GM06990 (cell line): ENCODE data around the gene SLAIN1.

Experiments
- DNase-seq: peaks from one replicate; pipeline ENCODE4 v3.0.0-alpha.2; 2011; ENCODE audit not compliant: insufficient read length; ENCODE audit errors: extremely low read depth
- H3K27me3 ChIP-seq: replicated peaks from 2 replicates; pipeline ENCODE4 v1.6.0; 2011; ENCODE audit warnings: low read length; ENCODE audit not compliant: control insufficient read depth, insufficient read depth
- H3K36me3 ChIP-seq: 2 replicates; pipeline ENCODE4 v1.5.1; 2011; ENCODE audit warnings: low read length; ENCODE audit not compliant: control insufficient read depth, insufficient read depth
- H3K4me3 ChIP-seq: replicated peaks from 2 replicates; pipeline ENCODE4 v1.5.1; 2011; ENCODE audit warnings: low read depth, mild to moderate bottlenecking, control low read depth, low read length
- CTCF ChIP-seq: IDR thresholded peaks from 2 replicates; pipeline ENCODE4 v1.5.1; 2011; ENCODE audit warnings: low read length, control low read depth, mild to moderate bottlenecking, inconsistent platforms; ENCODE audit not compliant: insufficient read depth, poor library complexity, severe bottlenecking

Gene SLAIN1

DNA sequence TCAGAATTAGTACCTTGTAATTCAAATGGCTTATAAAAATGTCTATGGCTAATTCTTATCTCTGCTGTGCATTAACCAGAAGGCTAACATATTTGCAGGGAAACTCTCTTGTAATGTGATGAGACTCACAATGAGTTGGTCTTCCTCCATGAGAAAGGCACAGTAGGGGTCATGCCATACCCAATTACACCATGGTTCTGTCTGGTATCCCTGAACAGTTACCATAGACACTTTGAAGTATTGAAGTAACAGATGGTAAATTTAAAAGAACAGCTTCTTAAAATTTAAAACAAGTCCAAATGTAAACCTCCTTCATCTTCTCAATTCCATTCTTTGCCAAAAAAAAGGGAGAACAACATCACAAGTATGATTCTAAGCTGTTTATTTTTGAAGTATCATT, 22.6 kb upstream of the SLAIN1 start:
- DNase-seq = no peak
- no peaks in the 10 kb centered on the region; the same call in 1 of the 2 replicates for H3K27me3 ChIP-seq
- H3K36me3 ChIP-seq = no peaks in the 10 kb centered on the region
- no peak overlapping the region for H3K4me3 ChIP-seq
- no peak for TF ChIP-seq CTCF

DNA sequence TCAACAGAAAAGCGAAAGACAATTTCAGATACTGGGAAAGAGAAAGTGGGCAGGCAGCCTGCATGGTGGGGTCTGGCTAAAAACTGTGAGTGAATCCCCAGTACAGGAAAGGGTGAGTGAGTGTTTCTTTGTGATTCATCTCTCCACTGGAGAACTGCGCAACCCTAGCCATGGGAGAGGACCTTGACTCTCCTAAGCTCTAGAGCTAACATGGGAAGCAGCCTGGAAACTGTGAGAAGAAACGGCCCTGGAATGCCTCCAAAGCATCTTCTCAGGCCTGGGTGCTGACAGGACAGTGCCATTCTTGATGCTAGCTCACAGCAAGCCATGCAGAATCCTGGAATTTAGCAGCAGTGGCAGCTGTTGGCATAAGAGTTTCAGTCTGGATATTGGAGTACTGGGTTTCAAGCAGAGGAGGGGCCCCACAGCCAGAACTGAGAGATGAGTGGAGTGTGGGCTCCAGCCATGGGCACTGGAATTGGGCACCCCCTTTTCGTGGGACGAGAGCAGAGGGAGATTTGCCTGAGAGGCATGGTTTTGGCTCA, 18.7 kb upstream of the SLAIN1 start:
- TF ChIP-seq CTCF = no peak
- Histone ChIP-seq H3K4me3 (no peak overlapping the region), H3K36me3 (no peaks in the 10 kb centered on the region), H3K27me3 (no peaks in the 10 kb centered on the region; the same call in 1 of the 2 replicates)
- DNase-seq = no peak

- DNase-seq = no peak
- Histone ChIP-seq H3K36me3 (no peaks in the 10 kb centered on the region), H3K27me3 (no peaks in the 10 kb centered on the region), H3K4me3 (no peak overlapping the region)
- no peak for TF ChIP-seq CTCF
Measured at GRCh38 chr13:77687799-77688198, 9.7 kb upstream of the SLAIN1 start.

GRCh38 chr13:77691871-77692270, 5.6 kb upstream of the SLAIN1 start:
- no peak overlapping the region for H3K4me3 ChIP-seq
- no peak for DNase-seq
- no peak for TF ChIP-seq CTCF
- no peaks in the 10 kb centered on the region for H3K27me3 ChIP-seq
- H3K36me3 ChIP-seq = no peaks in the 10 kb centered on the region

GRCh38 chr13:77692746-77693448, 4.6 kb upstream of the SLAIN1 start:
- no peak for TF ChIP-seq CTCF
- H3K27me3 ChIP-seq = no peaks in the 10 kb centered on the region
- no peaks in the 10 kb centered on the region for H3K36me3 ChIP-seq
- H3K4me3 ChIP-seq = no peak overlapping the region
- DNase-seq = no peak

DNA sequence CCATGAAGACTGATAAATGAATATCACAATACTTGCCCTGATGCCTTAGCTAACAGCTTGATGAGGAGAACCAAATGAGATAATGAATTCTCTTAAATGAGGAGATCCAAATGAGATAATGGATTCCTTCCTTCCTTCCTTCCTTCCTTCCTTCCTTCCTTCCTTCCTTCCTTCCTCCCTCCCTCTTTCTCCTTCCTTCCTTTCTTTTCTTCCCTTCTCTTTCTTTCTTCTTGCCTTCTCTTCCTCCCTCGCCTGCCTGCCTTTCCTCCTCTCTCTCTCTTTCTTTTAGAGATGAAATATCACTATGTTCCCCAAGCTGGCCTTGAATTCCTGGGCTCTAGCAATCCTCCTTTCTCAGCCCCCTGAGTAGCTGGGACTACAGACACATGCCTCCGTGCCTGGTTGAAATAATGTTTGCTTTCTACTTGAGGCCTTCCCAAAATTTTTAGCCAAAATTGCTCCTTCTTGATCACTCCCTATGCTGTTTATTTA, 4.0 kb upstream of the SLAIN1 start:
- no peak overlapping the region for H3K4me3 ChIP-seq
- no peak for DNase-seq
- no peaks in the 10 kb centered on the region for H3K27me3 ChIP-seq
- no peaks in the 10 kb centered on the region for H3K36me3 ChIP-seq
- no peak for TF ChIP-seq CTCF
